ENCODE measurements around the gene KCNH2.
"Not testable (repeated sequence)": the region's sequence is repeated elsewhere in the genome, so short reads cannot be mapped to it uniquely, and the experiment has no call there.

The KCNH2 gene

GRCh38 chr7:150914966-150915365 is 63.2 kb downstream of the KCNH2 start:
- no peak for DNase-seq (ENCODE audit: extremely low read depth, low read depth)
- no peak for TF ChIP-seq CTCF (IDR thresholded peaks at IDR 0.05; ENCODE audit: low read depth, low read length, missing control alignments)
- no peak overlapping the region for H3K4me3 ChIP-seq (replicated peaks; ENCODE audit: low read depth, low read length)

- no peak for DNase-seq (ENCODE audit: extremely low read depth, low read depth)
- H3K4me3 ChIP-seq (replicated peaks; ENCODE audit: low read depth, low read length) = no peak overlapping the region
- no peak for TF ChIP-seq CTCF (IDR thresholded peaks at IDR 0.05; ENCODE audit: low read depth, low read length, missing control alignments)
Measured at GRCh38 chr7:150914196-150914595, 63.9 kb downstream of the KCNH2 start.

- no peak for TF ChIP-seq CTCF (IDR thresholded peaks at IDR 0.05; ENCODE audit: low read depth, low read length, missing control alignments)
- no peak overlapping the region for H3K4me3 ChIP-seq (replicated peaks; ENCODE audit: low read depth, low read length)
- no peak for DNase-seq (ENCODE audit: extremely low read depth, low read depth)
Measured at GRCh38 chr7:150912427-150912826, 65.7 kb downstream of the KCNH2 start.

- H3K4me3 ChIP-seq (replicated peaks; ENCODE audit: low read depth, low read length) = no peak overlapping the region
- DNase-seq (ENCODE audit: extremely low read depth, low read depth) = no peak
- TF ChIP-seq CTCF (IDR thresholded peaks at IDR 0.05; ENCODE audit: low read depth, low read length, missing control alignments) = no peak
Measured at GRCh38 chr7:150911590-150912267, 66.4 kb downstream of the KCNH2 start.

- no peak for DNase-seq (ENCODE audit: extremely low read depth, low read depth)
- TF ChIP-seq CTCF (IDR thresholded peaks at IDR 0.05; ENCODE audit: low read depth, low read length, missing control alignments) = no peak
- no peak overlapping the region for H3K4me3 ChIP-seq (replicated peaks; ENCODE audit: low read depth, low read length)
Measured at GRCh38 chr7:150910996-150911422, 67.1 kb downstream of the KCNH2 start.

- not testable (repeated sequence) for DNase-seq (ENCODE audit: extremely low read depth, low read depth); H3K4me3 ChIP-seq (replicated peaks; ENCODE audit: low read depth, low read length)
Measured at GRCh38 chr7:150910305-150910995, 67.7 kb downstream of the KCNH2 start.

- H3K4me3 ChIP-seq (replicated peaks; ENCODE audit: low read depth, low read length) = no peak overlapping the region
- no peak for DNase-seq (ENCODE audit: extremely low read depth, low read depth)
- TF ChIP-seq CTCF (IDR thresholded peaks at IDR 0.05; ENCODE audit: low read depth, low read length, missing control alignments) = no peak
Measured at GRCh38 chr7:150909200-150909995, 68.7 kb downstream of the KCNH2 start.

Measured in HFF-Myc (cell line).